NCI-H748 treated with DMSO at 0.1 percent for 48 hours (cell line): Measurements from ENCODE around the gene FAM53B.
"Not testable (repeated sequence)": the region's sequence is repeated elsewhere in the genome, so short reads cannot be mapped to it uniquely, and the experiment has no call there.

Experiments
- DNase-seq: peaks from one replicate; lab custom pipeline; 2025; lab: John Stamatoyannopoulos, UW

The FAM53B gene, protein sequence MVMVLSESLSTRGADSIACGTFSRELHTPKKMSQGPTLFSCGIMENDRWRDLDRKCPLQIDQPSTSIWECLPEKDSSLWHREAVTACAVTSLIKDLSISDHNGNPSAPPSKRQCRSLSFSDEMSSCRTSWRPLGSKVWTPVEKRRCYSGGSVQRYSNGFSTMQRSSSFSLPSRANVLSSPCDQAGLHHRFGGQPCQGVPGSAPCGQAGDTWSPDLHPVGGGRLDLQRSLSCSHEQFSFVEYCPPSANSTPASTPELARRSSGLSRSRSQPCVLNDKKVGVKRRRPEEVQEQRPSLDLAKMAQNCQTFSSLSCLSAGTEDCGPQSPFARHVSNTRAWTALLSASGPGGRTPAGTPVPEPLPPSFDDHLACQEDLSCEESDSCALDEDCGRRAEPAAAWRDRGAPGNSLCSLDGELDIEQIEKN

DNA sequence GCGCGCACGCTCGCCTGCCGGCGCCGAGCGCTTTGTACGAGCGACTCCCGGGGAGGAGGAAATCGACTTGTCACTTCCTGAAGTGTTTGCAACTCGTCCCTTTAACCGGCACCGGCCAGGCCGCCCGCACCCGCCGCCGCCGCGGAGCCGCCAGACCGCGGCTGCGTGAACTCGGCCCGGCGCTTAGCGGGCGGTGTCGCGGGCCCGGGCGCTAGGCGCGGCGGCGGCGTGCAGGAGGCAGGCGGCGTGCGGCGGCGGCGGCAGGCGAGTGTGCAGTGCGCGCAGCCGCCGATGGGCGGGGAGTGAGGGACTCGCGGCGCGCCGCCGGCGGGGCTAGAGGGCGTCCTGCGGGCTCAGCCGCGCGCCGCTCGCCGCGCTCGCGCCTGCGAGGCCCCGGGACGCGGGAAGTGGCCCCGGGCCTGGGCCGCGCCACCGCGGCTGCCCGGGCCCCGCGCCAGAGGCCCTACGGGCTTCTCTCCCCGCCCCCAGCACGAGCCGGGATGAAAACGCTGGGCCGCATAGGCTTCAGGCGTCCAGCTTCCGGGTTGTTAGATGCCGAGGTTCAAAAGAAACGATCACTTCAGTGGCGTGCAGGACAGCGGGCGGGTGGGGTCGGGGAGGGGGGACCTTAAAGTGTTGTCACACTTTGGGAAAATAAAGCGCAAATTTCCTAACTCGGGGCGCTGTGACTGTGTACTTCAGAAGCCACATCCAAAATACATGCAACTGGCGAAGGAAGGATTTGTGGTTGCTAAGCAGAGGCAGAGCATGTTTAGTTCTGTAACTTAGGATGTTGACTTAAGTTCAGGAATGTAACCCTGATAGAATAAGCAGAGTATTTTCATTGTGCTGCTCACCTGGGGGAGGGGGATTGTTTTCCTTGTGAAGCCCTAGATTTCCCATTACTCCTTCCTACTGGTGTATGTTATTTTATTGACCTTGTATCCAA is at the start of gene FAM53B:
TSS of gene FAM53B (minus strand) at position 277 of the 949 bp plus-strand sequence. CDS start 37,665 bp downstream, outside the sequence.
- no peak for DNase-seq

DNA sequence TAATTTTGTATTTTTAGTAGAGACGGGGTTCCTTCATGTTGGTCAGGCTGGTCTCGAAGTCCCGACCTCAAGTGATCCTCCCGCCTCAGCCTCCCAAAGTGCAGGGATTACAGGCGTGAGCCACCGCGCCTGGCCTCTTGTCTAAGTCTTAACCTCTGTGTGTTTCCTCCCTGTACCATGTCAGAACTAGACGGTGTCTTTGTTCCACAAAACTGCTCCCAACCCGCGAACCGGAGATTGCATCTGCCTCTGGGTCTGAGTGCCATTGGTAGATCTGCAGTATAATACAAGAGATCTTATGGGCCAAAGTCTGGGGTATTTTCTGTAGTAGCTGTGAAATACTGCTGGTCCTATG is 48.8 kb upstream of the FAM53B start:
- DNase-seq, result no peak

- DNase-seq, result peak; percentile 36
Measured at GRCh38 chr10:124791547-124792348, 47.6 kb upstream of the FAM53B start, which contains the start of gene EEF1AKMT2. Gene EEF1AKMT2 (minus strand): TSS chr10:124791887. CDS start chr10:124791833, 54 bp downstream.

GRCh38 chr10:124782900-124783299 is 38.7 kb upstream of the FAM53B start:
- DNase-seq, result not testable (repeated sequence)

GRCh38 chr10:124768791-124769190 is 24.6 kb upstream of the FAM53B start:
- no peak for DNase-seq

DNA sequence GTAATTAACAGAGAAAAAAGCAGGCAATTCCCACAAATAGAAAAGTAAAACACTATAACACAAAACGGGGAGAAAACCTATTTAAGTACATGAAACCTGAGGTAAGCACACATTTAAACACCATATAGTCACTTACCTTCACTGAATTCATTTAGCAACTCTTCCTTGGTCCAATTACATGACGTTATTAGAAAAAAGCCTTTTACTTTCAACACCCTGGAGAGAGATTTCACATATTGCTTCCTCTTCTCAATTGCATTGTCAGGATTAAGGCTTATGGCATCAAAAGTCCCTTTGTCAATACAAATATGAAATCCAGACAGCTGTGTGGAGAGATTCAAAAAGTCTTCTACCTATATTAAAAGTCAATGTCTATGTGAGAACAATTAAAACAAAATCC is 21.1 kb upstream of the FAM53B start:
- DNase-seq, result no peak

DNA sequence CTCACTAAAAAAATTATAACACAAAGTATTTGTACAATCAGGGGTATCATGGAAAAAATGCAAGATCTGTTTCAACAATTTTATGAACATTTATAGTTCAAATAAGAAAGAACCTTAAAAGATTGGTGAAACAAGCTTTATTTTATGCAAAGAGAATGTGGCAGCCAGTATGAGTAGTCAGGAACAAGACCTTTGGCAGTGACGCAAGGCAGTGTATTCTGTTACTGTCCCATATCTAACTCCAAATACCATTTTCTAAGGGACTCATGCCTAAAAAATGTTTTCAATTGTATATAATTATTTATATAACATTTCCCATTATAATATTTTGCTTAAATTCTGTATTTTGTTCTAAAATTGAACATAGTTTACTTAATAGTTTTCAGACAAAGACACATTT is 19.1 kb upstream of the FAM53B start:
- no peak for DNase-seq

GRCh38 chr10:124762281-124762680 is 18.1 kb upstream of the FAM53B start:
- DNase-seq, result no peak

- DNase-seq, result no peak
Measured at GRCh38 chr10:124756156-124756903, 12.2 kb upstream of the FAM53B start.

GRCh38 chr10:124755581-124755980 is 11.4 kb upstream of the FAM53B start:
- no peak for DNase-seq

- no peak for DNase-seq
Measured at GRCh38 chr10:124754227-124754626, 10.0 kb upstream of the FAM53B start.

DNA sequence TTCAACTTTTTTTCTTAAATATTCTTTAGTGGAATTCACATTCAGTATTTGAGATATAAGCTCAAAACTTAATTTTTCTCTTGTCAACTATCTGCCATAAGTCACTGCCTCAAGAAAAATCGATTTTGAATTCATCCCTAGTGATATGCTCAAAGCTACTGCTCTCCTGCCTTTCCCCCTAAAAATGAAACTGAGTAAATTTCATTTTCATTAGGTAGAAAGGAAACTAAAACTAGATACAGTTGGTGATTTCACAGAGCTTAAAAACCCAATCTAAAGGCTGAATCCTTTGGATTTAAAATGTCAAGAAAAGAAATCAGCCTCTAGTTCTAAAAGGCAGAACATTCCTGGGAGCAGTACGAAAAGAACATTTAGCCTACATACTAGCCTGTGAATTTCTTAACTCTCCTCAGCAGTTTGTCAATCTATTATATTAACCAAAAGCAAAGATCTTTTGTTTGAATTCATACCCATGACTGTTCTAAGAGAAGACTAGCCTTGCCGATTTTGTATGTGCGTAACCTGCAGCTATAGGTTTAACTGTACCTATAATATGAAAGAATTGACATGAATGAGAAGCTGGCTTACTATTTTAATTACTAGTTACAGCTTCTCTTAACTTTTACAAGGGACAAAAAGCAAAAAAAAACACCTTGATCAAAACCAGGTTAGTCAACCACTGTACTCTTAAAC is 4.9 kb upstream of the FAM53B start:
- DNase-seq, result no peak

DNA sequence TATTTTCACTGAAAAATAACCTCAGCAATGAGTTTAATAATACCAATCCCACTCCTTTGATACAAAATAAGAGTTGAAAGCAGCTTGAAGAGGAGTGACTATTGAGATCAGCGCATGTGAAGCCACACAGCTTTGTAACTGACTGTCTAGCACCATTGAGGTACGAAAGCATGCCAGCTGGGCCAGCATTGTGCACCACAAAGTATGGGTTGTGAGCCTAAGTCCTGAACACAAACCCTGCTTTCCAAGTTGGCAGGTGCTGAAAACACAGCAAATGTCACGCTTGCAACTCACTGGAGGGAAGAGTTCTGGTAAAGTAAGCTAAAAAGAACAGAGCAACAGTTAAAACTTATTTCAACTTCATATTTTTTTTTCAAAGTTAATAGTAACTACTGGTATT is 4.0 kb upstream of the FAM53B start:
- no peak for DNase-seq

DNA sequence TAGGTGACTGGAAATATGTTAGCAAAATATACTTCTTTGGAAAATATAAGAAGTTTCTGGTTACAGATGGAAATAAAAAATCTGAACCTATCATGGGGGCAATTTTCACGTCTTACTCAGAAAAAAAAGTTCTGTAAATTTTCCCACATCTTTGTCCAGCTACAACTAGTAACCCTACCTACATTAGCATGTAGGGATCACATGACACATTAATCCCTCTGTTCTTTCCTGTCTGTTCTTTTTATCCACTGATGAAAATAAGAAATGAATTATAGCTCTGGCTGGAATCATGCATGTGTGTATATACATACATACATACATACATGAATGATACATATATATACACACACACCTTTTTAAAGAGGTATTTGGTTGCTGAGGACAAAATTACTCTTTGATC is 3.6 kb upstream of the FAM53B start:
- no peak for DNase-seq

DNA sequence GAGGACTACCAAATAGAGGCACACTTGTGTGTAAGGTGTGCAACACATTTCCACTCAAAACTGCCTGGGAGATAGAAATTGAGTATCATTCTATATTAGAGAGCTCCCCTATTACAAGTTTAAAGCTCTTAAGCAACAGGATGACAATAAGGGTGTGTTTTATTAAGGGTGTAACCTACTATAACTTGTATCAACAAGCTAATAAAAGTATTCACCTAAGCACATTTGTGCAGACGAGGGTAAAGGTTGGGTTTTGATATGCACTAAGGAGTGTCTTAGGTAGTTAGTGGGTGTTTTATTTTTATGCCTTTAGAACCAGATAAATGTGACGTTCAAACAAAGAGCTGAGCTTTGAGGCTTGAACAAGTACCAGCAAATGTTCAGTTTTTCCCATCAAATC is 2.8 kb upstream of the FAM53B start:
- DNase-seq, result no peak

DNA sequence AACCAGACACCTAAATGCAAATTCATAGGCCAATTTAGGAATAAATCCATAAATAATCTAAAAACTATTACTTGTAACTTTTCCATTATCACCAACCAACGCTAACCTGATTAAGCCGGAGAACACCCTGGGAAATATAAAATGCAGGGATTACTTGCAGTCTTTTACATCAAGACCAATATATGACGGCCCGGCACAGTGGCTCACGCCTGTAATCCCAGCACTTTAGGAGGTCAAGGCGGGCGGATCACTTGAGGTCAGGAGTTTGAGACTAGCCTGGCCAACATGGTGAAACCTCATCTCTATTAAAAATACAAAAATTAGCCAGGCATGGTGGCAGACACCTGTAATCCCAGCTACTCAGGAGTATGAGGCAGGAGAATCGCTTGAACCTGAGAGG is 2.3 kb upstream of the FAM53B start:
- DNase-seq, result not testable (repeated sequence)

DNA sequence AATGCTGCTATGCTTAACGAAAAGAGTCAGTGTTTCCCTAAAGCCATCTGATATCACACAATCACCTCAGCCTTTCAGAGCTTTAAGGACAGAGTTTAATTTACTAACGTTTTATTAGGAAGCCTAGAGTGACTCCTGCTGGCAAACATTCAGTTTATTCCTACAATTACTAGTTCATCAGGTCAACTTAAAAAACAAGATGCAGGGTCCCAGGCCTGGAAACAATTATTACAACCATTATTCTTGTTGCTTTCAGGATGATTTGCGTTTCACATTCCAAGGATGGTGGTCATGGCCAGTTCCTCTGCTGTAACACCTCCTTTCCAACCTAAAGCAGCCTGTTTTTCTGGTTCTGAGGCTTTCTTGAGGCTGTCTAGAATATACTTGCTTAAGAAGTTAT is 1.5 kb upstream of the FAM53B start:
- DNase-seq, result peak; percentile 12

- no peak for DNase-seq
Measured at GRCh38 chr10:124745252-124745651, 1.1 kb upstream of the FAM53B start.

DNA sequence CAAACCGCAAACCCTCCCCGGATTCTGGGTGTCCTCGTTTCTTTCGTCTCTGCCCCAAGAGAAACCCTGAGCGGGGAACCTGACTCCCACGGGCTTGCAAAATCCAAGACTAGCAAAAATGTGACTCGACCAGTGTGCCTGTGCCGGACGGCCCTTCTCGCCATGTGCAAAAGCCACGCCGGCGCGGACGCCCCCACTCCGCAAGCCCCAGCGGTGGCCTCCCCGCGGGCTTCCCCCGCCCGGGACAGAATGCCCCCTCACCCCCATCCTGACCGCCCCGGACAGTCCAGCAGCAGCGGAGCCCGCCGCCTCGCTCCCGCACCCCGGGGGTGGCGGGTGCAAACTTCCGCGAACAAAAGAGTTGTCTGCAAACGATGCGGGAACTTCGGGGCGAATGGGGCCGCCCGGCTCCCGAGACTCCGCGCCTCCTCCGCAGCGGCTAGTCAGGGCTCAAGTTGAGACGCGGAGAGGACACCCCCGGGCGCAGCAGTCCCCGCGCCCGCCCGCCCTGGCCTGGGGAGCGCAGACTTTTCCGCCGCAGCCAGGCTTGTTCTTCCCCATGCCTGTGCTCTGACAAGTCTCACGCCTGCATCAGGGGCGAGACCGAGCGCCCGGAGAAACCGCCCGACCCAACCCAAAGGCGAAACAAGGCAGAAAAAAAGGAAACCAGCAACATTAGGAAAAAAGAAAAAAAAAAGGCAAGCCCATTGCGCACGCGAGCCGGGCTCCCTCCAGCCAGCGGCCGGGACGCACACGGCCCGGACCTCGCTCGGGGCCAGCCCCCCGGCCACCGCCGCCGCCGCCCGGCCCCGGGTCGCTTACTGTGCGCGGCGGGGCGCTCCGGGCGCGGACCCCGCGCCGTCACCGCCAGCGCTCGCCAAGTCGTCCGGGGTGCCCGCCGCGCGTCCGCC is 732 bp downstream of the FAM53B start:
- DNase-seq, result no peak
